GDM1 (cell line): ENCODE data around the gene BCL3.
"Not testable (repeated sequence)": the region's sequence is repeated elsewhere in the genome, so short reads cannot be mapped to it uniquely, and the experiment has no call there.

ENCODE experiments used
- DNase-seq: peaks from one replicate; lab custom pipeline; 2025; lab: John Stamatoyannopoulos, UW

BCL3 gene

DNA sequence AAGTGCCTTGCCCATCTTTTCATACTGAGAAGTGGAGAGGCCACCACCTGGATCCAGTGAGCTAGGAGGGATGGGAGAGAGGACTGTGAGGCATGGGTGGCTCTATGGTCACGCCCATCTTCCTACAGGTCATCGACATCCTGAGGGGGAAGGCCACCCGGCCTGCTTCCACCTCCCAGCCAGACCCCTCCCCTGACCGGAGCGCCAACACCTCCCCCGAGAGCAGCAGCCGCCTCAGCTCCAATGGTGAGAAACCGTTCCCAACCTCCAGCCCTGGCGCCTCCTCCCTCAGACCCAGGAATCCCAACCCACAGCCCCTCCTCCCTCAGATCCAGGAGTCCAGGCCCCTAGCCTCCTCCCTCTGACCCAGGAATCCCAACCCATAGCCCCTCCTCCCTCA lies 10.1 kb downstream of the BCL3 start:
- no peak for DNase-seq

DNA sequence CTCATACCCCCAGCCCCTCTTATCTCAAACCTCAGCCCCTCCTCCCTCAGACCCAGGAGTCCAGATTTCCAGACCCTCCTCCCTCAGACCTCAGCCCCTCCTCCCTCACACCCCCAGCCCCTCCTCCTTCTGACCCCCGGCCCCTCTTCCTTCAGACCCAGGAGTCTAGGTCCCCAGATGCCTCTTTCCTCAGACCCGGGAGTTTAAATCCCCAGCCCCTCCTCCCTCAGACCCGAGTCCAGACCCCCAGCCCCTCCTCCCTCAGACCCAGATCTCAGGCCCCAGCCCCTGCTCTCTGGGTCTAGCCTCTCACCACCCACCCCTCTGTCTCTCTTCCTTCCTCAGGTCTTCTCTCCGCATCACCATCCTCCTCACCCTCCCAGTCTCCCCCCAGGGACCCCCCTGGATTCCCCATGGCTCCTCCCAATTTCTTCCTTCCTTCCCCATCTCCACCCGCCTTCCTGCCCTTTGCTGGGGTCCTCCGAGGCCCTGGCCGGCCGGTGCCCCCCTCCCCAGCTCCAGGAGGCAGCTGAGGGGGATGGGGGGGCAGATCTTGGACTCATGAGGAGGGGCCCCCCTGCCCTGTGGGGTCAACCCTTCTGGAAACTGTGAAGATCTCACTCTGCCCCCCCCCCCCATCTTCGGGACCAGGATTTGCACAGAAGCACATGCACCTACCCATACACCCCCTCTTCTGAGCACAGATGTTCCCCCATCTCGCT lies 10.7 kb downstream of the BCL3 start:
- DNase-seq = no peak

DNA sequence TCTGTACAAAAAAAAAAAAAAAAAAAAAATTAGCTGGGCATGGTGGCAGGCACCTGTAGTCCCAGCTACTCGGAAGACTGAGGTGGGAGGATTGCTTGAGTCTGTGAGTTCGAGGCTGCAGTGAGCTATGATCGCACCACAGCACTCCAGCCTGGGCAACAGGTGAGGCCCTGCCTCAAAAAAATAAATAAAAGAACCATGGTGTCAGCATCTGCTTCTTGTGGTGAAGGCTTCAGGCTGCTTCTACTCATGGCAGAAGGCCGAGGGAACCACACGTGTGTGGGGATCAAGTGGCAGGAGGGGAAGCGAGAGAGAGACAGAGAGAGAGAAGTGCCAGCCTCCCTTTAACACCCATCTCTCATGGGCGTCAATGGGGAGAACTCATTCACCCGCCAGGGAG lies 13.5 kb downstream of the BCL3 start:
- DNase-seq = no peak

DNA sequence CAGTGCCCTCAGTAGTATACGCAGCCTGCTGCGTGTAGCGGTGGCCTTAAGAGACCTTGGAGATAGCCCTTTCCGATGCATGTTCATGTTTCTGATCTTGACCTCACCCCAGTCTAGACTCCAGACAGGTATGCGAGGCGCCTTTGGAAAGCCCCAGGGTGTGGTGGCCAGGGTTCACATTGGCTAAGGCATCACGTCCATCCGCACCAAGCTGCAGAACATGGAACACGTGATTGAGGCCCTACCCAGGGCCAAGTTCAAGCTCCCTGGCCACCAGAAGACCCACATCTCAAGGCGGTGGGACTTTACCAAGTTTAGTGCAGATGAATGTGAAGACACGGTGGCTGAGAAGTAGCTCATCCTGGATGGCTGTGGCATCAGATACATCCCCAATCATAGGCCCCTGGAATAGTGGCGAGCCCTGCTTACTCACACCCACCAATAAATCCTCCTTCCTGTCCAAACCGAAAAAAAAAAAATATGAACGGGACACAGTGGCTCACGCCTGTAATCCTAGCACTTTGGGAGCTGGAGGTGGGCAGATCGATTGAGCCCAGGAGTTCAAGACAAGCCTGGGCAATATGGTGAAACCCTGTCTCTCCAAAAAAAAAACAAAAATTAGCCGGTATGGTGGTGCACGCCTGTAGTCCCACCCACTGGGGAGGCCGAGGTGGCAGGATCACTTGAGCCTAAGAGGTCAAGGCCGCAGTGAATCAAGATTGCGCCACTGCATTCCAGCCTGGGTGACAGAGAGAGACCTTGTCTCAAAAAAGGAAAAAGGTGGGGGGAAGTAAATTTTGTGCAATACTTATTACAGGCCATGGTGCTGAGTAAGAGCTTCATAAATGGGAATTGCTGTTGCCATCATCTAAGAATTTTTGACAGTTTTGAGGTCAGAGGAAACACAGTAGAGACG lies 16.8 kb downstream of the BCL3 start:
- DNase-seq = no peak

DNA sequence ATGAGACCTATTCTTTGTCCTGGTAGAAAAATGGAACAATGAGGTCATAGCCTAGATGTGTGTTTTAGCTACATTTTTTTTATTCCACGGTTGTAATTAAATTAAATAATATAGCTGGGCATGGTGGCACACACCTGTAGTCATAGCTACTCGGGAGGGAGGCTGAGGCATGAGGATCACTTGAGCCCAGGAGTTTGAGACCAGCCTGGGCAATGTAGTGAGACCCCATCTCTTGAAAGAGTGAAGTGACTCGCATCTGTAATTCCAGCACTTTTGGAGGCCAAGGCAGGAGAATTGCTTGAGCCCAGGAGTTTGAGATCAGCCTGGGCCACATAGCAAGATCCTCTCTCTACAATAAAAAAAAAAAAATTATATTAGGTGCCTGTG lies 17.4 kb downstream of the BCL3 start:
- no peak for DNase-seq

DNA sequence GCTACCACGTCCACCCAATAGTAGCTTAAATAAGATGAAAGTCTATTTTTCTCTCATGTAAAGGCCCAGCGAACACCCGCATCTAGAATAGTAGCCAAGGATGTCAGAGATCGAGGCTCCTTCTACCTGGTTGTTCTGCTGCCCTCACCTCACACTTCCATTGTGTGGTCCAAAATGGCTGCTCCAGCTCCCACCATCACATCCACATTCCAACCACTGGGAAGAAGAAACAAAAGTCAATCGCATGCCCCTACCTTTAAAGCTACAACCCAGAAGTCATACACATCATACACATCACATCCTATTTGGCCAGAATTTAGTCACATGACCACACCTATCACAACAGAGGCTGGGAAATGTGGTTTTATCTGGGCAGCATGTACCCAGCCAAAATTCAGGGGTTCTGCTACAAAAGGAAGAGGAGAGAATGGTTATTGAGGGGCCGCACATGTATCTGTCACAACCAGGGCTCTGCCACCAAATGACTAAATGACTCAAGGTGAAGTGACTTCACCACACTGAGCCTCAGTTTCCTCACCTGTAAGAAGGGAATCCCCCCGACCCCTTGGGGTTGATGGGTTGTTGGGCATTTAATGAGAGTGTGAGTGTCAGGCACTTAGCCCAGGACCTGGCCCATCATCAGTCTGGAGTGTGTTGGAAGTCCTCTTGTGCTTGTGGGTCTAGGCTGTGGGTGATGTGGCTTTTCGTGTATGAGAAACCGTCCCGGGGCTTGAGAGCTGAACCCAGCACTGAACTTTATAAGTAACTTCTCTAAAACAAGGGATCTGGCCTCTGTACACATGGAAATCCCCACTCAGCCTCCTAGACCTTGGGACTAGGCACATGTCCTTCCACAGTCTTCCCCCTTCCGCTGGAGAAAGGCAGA lies 19.0 kb downstream of the BCL3 start:
- DNase-seq = peak; percentile 15

DNA sequence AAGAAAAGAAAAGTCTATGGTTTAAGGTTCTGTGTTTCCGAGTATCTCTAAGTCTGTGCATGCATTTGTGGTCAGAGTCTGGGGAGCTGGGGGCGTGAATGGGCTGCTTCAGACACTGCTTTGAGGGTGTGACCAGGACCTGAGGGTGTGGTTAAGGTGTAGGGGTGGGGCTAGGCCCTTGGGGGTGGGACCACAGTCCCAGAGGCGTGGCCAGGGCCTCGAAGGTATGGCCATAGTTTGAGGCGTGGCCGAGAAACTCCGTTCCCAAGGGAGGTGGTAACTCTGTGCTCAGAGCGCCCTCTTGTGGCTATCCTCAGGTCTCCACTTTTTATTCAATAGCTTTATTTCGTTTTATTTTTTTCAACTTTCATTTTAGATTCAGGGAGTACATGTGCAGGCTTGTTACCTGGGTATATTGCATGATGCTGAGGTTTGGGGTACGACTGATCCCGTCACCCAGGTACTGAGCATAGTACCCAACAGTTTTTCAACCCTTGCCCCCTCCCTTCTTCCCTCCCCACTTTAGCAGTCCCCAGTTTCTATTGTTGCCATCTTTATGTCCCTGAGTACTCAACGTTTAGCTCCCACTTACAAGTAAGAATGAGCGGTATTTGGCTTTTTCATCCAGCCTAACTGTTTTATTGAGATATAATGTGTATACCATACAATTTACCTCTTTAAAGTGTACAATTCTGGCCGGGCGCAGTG lies 22.2 kb downstream of the BCL3 start:
- peak; percentile 97 for DNase-seq

DNA sequence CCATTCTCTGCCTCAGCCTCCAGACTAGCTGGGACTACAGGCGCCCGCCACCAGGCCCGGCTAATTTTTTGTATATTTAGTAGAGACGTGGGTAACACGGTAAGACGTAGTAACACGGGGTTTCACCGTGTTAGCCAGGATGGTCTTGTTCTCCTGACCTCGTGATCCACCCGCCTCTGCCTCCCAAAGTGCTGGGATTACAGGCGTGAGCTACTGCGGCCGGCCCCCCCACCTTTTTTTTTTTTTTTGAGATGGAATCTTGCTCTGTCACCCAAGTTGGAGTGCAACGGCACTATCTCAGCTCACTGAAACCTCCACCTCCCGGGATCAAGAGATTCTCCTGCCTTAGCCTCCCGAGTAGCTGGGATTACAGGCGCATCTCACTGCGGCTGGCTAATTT lies 23.6 kb downstream of the BCL3 start:
- not testable (repeated sequence) for DNase-seq

DNA sequence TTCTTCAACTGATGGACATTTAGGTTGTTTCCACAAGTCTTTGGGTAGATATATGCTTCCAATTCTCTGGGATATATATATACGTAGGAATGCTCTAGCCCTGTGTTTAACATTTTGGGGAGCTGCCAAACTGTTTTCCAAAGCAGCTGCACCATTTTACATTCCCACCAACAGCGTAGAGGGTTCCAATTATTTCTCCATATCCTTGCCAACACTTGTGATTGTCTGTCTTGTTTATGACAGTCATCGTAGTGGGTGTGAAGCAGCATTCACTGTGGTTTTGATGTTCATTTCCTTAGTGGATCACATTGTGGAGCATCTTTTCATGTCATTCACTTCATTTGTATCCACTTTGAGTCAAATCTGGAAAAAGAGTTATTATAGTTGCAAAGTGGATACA lies 24.5 kb downstream of the BCL3 start:
- DNase-seq = no peak

DNA sequence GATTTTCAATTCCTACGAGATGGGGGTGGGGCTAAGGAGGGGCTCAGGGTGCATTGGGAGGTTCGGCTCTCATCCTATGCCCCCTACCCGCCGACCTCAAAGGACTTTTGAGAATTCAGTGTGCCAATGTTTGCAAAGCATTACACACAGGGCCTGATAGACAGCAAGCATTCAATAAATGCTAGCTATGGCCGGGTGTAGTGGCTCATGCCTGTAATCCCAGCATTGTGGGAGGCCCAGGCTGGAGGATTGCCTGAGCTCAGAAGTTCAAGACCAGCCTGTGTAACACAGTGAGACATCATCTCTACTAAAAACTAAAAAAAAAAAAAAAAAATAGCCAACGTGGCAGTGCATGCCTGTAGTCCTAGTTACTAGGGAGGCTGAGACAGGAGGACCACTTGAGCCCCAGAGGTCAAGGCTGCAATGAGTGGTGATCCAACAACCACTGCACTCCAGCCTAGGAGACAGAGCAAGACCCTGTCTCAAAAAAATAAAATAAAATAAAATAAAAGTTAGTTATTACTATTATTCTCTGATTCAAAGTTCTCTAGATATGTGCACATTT lies 27.2 kb downstream of the BCL3 start:
- no peak for DNase-seq

DNA sequence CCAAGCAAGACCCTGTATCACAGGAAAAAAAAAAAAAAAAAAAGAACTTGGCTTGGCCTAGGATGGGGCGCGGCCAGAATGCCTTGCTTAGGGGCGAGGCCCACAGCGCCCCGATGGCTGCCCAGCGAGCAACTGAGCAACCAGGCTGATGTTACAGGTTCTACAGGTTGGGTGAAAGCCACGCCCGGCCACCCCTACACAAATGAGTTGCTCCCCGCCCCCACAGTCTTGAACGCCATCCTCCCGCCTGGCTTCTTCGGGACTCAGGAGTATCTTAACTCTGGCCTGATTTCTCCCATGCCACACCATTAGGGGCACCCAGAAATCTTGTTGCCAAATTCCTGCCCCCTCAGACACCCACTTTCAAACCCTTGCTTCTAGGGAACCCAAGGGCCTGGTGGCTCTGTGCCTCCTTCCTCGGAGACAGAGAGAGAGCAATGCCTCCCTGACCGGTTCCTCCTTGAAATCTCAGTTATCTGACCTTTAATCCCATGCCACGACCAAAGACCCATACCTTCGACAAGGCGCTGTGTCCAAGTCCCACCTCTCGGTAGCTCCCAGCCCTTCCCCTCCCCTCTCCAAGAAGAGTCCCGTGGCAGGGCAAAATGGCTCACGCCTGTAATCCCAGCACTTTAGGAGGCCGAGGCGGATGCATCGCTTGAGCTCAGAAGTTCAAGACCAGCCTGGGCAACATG lies 28.0 kb downstream of the BCL3 start:
- DNase-seq = no peak

DNA sequence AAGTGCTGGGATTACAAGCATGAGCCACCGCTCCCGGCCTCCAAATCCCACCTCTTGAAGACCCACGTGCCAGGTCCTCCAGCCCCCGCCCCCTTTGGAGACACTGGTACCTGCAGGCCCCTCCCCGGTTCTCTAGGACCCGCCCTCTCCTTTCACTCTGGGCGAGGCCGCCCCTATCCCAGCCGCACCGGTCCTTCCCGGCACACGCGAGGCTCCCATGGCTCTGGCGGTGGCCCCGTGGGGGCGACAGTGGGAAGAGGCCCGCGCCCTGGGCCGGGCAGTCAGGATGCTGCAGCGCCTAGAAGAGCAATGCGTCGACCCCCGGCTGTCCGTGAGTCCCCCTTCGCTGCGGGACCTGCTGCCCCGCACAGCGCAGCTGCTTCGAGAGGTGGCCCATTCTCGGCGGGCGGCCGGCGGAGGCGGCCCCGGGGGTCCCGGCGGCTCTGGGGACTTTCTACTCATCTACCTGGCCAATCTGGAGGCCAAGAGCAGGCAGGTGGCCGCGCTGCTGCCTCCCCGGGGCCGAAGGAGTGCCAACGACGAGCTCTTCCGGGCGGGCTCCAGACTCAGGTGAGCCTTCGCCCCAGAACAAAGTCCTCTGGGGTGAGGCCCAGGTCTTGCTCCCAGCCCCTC lies 29.3 kb downstream of the BCL3 start, which contains the start of gene CBLC:
Gene CBLC, plus strand, starts transcription at position 176 of the 633 bp plus-strand sequence. Its CDS starts 42 bp downstream, at position 218.
- no peak for DNase-seq

DNA sequence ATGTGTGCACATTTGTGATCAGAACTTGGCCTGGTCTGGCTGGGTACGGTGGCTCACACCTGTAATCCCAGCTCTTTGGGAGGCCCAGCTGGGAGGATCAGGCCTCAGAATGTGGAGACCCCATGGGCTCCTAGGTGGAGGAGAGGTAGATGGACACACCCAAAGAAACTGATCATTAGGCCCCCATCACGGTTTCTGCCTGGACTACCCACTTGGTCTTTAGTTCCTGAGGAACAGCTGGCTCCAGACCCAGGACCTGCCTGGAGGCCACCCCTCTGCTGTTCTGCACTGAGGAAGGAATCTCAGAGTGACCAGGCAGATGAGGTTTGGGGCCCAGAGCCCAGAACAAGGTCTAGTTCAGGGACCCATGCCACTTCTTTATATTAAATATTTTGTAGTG lies 30.6 kb downstream of the BCL3 start:
- DNase-seq = no peak

DNA sequence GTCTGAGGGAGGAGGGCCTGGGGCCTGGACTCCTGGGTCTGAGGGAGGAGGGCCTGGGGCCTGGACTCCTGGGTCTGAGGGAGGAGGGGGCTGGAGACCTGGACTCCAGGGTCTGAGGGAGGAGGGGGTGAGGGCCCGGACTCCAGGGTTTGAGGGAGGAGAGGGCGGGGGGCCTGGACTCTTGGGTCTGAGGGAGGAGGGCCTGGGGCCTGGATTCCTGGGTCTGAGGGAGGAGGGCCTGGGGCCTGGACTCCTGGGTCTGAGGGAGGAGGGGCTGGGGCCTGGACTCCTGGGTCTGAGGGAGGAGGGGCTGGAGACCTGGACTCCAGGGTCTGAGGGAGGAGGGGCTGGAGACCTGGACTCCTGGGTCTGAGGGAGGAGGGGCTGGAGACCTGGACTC lies 33.2 kb downstream of the BCL3 start:
- DNase-seq = not testable (repeated sequence)

DNA sequence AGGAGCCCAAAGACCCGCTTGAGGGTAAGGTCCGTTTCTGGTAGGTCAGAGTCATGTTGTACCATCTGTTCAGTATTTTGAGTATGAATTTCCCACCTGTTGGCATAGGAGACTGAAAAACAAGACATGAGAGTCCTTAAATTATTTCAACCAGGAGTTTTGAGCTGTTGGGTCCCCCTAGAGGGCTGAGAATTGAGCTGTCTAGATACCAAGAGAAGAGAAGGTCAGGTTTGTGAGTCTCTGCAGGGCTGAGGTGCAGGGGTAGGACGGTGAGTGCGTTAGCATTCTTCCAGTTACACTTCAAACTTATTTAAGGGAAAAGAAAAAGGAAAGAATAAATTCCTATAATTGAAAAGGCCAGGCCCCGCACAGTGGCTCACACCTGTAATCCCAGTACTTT lies 34.2 kb downstream of the BCL3 start:
- no peak for DNase-seq

DNA sequence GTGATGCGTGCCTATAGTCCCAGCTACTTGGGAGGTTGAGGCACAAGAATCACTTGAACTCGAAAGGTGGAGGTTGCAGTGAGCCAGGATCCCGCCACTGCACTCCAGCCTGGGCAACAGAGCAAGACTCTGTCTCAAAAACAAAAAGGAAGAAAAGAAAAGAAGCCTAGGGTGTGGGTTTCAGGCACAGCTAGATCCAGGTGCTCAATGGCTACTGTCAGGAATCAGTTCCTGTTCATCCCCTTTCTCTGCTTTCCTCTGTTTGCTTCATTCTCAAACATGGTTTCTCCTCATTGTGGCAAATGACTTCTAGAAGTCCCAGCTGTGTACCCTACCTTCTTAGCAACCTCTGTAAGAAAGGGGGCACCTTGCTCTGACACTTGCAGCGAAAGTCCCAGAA lies 35.0 kb downstream of the BCL3 start:
- no peak for DNase-seq

DNA sequence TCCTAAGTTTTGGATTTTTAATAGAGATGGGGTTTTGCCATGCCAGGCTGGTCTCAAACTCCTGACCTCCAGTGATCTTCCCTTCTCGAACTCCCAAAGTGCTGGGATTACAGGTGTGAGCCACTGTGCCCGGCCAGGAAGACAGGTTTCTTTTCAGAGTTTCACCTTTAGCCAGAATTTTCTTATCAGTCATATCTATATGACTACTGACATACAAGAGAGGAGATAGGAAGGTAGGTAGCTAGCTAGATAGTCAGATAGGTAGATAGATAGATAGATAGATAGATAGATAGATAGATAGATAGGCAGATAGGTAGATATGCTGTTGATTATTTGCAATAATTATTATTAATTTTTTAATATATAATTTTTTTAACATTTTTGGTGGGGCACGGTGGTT lies 36.8 kb downstream of the BCL3 start:
- no peak for DNase-seq

DNA sequence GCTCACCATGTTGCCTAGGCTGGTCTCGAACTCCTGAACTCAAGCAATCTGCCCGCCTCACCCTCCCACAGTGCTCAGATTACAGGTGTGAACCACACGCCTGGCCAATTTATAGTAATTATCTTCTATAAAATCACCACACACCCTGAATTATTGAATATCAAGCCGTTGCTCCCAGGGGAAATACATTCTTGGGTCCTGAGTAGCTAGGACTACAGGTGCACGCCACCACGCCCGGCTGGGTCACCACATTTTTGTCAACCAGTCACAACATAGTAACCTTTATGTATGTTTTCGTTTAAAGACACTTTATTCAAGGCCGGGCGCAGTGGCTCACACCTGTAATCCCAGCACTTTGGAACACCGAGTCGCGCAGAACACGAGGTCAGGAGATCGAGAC lies 37.5 kb downstream of the BCL3 start:
- no peak for DNase-seq

DNA sequence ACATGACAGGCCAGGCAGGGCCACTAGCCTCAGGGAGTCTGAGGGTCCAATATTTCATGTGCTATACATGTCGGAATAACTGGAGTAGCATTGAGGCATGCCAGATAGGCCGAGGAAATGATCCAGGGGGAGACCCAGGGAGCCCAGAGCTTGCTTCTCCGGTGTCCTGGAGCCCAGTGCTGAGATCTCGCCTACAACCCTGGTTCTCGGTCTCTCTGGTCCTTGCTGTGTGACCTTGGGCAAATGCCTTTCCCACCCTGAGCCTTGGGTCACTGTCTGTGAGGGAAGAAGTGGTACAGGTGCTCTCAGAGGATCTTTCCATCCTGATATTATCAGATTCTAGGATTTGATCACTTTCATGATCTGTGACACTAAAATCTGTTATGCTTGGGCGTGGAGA lies 40.5 kb downstream of the BCL3 start:
- DNase-seq = no peak

DNA sequence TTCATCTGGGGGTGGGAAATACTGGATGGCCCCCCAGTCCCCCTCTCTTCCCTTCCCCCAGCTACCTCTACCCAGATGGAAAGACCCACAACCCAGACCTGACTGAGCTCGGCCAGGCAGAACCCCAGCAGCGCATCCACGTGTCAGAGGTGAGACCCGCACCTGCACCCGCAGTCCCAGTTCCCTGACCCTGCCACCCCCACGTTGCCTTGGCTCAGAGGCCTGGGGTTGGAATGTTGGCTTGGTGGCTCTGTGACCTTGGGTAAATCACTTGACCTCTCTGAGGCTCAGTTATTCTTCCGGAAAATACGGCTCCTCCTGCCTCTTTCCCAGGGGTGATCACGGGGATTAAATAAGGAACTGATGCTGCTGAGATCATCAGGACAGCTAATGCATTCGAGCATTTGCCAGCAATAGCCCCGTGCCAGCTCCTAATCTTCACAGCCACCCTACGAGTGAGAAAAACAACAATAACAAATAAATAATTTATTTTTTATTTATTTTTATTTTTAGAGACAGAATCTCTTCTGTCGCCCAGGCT lies 41.5 kb downstream of the BCL3 start:
- DNase-seq = no peak
